Cardiac muscle cell (in vitro differentiated cells and primary cell): ENCODE measurements around the gene TTYH3. TPM values are rescaled to one million over a fixed set of nuclear protein-coding genes. Genes with fewer than 3 reads are reported as not detected.

Experiments
- DNase-seq, 2 donors: peaks; one replicate each; pipeline versions ENCODE4 v3.0.0 to v3.0.0-alpha.2; 2010 to 2017; ENCODE audit warnings: low read depth in 1 of 2, low spot score in 1 of 2
- H3K27ac ChIP-seq: fragments of 200-600 bp; sonication (generic); 2 replicates; pipeline ENCODE4 v1.5.1; 2016
- H3K27me3 ChIP-seq: fragments of 200-600 bp; sonication (generic); 2 replicates; pipeline ENCODE4 v1.6.0; 2016; ENCODE audit warnings: control low read depth
- H3K36me3 ChIP-seq: fragments of 200-600 bp; sonication (generic); 2 replicates; pipeline ENCODE4 v1.5.1; 2016; ENCODE audit warnings: control low read depth
- H3K4me1 ChIP-seq: fragments of 200-600 bp; sonication (generic); 2 replicates; pipeline ENCODE4 v1.8.1; 2017; ENCODE audit warnings: low read depth, mild to moderate bottlenecking, mixed run types
- H3K4me3 ChIP-seq: fragments of 200-600 bp; sonication (generic); 2 replicates; pipeline ENCODE4 v1.5.1; 2016; ENCODE audit warnings: mild to moderate bottlenecking
- H3K9me3 ChIP-seq: fragments of 200-600 bp; sonication (generic); 2 replicates; pipeline ENCODE4 v1.5.1; 2017; ENCODE audit warnings: low read depth, mild to moderate bottlenecking, control low read depth
- polyA plus RNA-seq: library from polyadenylated mRNA; unstranded; fragments of >200 nt; fragmentation: Nextera tagmentation; extraction: Ambion mirVana; gene quantifications from 2 replicates; pipeline ENCODE4 v1.2.1, GENCODE V29; 2016
- total RNA-seq: library from RNA; depleted of rRNA; stranded (reverse); fragments of >200 nt; gene quantifications from 2 replicates; pipeline ENCODE4 v1.2.3, GENCODE V29; 2016
- TF ChIP-seq, protein P1 (sequence below): IDR thresholded peaks from 2 replicates; pipeline ENCODE4 v1.5.1; 2012; ENCODE audit warnings: low read depth, mild to moderate bottlenecking, low read length

The TTYH3 gene
- total and polyA plus RNA-seq, 2 experiments from 2014 or later, result 64.6 to 86.6 TPM

DNA sequence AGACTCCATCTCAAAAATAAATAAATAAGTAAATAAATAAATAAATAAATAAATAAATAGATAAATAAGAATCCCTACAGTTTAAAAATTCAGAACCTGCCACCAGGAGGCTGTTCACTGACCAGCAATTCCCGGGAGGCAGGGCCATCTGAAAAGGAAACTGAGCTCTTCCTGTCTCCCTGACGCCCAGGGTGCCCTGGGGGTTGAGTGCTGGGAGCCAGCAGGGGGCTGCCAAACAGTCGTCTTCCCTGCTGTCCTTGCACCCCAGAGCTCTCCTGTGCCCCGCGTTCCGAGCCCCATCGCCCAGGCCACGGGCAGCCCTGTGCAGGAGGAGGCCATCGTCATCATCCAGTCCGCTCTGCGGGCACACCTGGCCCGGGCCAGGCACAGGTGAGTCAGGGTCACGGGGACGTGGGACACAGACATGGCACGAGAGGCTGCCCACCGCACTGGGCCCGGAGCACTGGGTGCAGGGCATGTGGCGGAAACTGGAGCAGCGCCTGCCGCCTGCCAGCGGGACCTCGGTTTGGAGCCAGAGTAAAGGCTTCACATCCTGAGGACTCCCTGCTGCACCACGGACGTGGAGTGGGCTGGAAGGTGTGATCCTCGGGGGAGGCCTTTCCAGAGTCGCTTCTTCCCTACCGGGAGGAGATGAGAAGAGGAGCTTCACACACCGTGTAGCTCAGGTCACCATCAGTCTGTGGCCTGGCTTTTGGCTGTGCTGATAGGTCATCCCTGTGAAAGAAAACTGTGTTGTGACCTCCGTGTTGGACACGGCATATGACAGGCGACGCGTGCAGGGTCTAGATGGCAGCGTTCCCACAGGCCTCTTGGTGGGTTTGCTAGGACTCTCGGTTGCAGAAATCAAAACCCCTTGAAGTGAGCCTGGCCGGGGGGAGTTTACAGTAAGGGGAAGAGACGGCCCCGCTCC is 25.9 kb upstream of the TTYH3 start:
- Histone ChIP-seq H3K4me1 (no peaks in the 10 kb centered on the region), H3K36me3 (peaks cover 3% of the 10 kb centered on the region), H3K4me3 (no peak overlapping the region), H3K27me3 (no peaks in the 10 kb centered on the region), H3K27ac (no peak overlapping the region), H3K9me3 (no peaks in the 10 kb centered on the region)
- TF ChIP-seq, protein P1, sequence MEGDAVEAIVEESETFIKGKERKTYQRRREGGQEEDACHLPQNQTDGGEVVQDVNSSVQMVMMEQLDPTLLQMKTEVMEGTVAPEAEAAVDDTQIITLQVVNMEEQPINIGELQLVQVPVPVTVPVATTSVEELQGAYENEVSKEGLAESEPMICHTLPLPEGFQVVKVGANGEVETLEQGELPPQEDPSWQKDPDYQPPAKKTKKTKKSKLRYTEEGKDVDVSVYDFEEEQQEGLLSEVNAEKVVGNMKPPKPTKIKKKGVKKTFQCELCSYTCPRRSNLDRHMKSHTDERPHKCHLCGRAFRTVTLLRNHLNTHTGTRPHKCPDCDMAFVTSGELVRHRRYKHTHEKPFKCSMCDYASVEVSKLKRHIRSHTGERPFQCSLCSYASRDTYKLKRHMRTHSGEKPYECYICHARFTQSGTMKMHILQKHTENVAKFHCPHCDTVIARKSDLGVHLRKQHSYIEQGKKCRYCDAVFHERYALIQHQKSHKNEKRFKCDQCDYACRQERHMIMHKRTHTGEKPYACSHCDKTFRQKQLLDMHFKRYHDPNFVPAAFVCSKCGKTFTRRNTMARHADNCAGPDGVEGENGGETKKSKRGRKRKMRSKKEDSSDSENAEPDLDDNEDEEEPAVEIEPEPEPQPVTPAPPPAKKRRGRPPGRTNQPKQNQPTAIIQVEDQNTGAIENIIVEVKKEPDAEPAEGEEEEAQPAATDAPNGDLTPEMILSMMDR, result no peak
- DNase-seq, result no peak

- no peaks in the 10 kb centered on the region for H3K9me3 ChIP-seq
- DNase-seq, result no peak
- no peak overlapping the region for H3K4me3 ChIP-seq
- no peaks in the 10 kb centered on the region for H3K27me3 ChIP-seq
- no peak overlapping the region for H3K27ac ChIP-seq
- TF ChIP-seq, protein P1, result no peak
- H3K36me3 ChIP-seq, result no peaks in the 10 kb centered on the region
- peaks cover 5% of the 10 kb centered on the region for H3K4me1 ChIP-seq
Observed at GRCh38 chr7:2606539-2606936, 25.2 kb upstream of the TTYH3 start.

- H3K27ac ChIP-seq, result no peak overlapping the region
- TF ChIP-seq, protein P1, result no peak
- H3K27me3 ChIP-seq, result no peaks in the 10 kb centered on the region
- no peaks in the 10 kb centered on the region for H3K36me3 ChIP-seq
- DNase-seq, result peak in 1 of 2 donors; percentile 19
- peaks cover 13% of the 10 kb centered on the region for H3K4me1 ChIP-seq
- H3K9me3 ChIP-seq, result no peaks in the 10 kb centered on the region
- no peak overlapping the region for H3K4me3 ChIP-seq
Observed at GRCh38 chr7:2607122-2607922, 24.5 kb upstream of the TTYH3 start.

- Histone ChIP-seq H3K36me3 (no peaks in the 10 kb centered on the region), H3K4me3 (no peak overlapping the region), H3K9me3 (no peaks in the 10 kb centered on the region), H3K4me1 (peaks cover 21% of the 10 kb centered on the region), H3K27ac (no peak overlapping the region), H3K27me3 (no peaks in the 10 kb centered on the region)
- TF ChIP-seq, protein P1, result no peak
- no peak for DNase-seq
Observed at GRCh38 chr7:2607923-2608904, 23.6 kb upstream of the TTYH3 start.
